Fibroblast of skin of right biceps (primary cell): ENCODE measurements around the gene ADGRG6.

Experiments
- DNase-seq: peaks from one replicate; pipeline ENCODE4 v3.0.0-alpha.2; 2013

The ADGRG6 gene

DNA sequence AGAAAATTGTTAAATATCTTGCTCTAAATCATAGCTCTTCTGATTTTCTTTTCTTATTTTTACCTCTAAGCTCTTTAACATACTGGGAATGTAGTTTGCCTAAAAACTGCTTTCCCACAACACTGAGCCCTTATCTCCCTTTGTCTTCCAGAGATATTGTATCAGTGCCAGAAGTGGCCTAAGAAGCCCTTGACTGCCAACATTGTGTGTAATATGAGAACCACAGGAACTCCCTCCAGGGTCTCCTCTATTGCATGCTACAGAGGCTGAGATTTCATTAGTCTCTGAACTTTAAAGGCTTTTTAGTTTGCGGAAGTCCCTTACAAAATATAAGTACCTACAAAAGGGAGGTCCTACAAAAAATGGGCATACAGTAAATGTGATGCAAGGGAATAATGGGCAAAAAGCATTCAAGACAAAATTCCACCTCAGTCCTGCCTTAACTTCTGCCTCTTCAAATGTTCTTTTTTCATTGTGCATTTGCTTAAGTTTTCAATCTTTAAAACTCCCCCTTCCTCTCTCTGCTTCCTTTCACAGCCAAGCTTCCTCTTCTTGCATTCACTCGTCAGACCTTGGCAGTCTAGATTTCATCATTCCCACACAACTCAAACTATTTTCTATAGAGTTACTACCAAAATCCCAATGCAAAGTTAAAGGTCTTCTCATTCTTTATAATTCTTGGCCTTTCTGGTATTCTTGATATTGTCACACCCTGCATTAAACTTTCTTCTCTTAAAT is 76.5 kb downstream of the ADGRG6 start:
- DNase-seq = peak; percentile 93

DNA sequence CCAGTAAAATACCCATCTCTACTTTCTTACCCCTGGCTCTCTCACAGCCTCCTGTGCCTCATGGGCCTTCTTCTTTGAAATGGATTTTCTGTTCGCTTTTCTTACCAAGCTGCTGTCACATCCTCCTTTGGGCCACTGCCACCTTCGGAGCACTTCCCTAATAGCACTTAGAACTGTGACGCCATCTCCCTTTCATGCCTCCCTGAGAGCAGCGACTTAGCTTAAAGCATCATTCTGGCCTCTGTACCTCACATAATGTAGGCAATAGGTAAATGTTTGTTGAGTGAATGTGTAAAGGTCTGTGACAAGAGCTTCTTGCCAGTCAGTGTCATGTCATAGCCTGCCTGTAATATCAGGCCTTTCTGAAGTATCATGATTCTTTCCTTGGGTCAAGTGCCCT is 78.8 kb downstream of the ADGRG6 start:
- DNase-seq = no peak

DNA sequence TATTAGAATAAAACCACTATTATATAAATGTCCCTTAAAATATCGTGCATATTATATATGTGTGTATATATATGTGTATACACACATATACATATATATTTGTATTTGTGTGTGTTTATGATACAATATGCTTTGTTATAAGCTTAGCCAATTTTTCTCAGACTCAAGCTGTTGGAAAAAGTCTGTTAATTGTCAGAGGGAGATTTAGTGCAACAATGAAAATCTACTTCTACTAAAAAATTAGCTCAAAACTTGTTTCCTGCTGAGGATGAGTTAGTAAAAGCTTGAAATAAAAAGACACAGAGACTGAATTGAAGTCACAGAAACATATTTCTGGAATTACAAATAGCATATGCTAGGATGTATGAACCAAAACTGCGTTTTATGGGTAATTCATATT is 79.4 kb downstream of the ADGRG6 start:
- no peak for DNase-seq

DNA sequence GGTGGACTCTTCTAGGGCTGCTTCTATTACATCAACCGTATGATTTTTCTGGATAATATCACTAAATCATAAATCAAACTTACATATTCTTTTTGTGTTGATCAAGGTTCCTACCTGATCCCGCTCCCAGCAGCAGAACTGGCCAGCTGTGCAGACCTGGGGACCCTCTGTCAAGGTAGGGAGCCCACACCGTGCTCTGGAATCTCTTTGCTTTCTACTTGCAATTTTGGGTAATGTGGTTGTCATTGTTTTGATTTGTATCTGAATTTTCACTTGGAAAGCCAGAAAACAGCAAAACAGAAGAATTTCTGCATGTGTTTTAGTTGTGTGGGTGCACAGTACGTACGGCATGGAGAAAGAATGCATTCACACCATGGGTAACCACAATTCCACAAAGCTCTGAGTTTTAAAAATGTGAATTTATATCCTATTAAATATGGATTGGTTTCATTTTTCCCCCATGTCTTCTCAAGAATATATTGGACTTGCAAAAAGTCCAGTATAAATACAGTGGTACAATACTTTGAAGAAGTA is 80.1 kb downstream of the ADGRG6 start:
- DNase-seq = peak; percentile 59

GRCh38 chr6:142384519-142385254 is 82.9 kb downstream of the ADGRG6 start:
- DNase-seq = peak; percentile 91

GRCh38 chr6:142385352-142385751 is 83.5 kb downstream of the ADGRG6 start:
- DNase-seq = no peak

GRCh38 chr6:142386657-142387056 is 84.8 kb downstream of the ADGRG6 start:
- no peak for DNase-seq

- DNase-seq = peak; percentile 64
Measured at GRCh38 chr6:142387997-142388815, 86.4 kb downstream of the ADGRG6 start.

DNA sequence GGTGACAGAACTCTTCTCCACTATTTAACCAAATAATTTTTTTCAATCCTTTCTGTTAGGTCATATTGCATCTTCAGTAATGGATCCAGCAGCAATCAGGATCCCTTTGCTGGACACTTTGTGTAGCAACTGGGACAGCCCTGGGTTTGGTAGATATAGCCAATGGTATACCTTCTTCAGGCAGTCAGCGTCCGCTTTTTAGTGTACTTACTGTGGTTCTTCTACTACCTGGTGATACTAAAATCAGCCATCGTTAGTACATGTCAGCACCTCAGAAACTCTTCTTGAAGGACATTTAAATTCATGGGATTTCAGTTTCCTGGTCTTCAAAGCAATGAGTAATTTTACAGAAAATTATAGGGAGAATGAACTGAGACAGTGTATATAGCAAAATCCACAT is 93.5 kb downstream of the ADGRG6 start:
- no peak for DNase-seq

DNA sequence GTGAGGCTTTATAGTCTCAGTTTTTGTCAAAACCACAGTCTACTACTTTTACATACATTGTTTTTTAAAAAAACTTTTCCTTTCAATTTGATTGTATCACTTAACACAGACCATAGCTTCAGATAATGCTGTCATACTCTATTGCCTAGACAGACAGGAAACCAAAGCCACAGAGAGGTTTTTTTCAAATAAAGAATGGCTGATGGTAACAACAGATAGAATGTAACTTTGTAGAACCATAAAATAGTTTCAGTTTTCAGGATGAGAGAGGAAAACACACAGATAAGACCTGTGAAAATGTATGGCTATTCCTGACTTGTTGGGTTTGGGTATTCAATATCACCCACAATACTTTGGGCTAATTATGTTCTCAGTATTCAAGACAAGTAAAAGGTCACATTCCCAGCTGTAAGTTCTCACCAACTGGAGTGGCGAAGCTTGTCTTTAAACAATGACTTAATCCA is 94.0 kb downstream of the ADGRG6 start:
- peak; percentile 55 for DNase-seq

- no peak for DNase-seq
Measured at GRCh38 chr6:142398353-142398752, 96.5 kb downstream of the ADGRG6 start.

DNA sequence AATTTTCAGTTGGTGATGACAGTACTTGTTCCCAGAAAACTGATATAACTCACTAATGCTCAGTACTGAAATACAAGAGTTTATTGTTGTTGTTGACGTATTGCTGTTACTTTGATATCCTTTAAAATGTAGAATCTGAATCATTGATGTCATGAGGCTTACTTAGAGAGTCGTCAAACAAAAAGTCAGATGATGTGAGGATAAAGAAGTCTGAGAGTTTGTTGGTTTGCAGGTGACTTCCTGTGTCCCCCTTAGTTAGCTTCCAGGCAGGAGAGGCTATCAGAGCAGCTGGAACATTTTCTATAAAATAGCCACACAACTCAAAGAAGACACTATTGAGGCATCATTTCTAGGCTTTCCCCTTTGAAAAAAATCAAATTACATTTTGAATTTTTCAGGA is 97.9 kb downstream of the ADGRG6 start:
- DNase-seq = no peak

GRCh38 chr6:142400495-142400894 is 98.7 kb downstream of the ADGRG6 start:
- peak; percentile 46 for DNase-seq

GRCh38 chr6:142401838-142402237 is 100.0 kb downstream of the ADGRG6 start:
- DNase-seq = no peak

DNA sequence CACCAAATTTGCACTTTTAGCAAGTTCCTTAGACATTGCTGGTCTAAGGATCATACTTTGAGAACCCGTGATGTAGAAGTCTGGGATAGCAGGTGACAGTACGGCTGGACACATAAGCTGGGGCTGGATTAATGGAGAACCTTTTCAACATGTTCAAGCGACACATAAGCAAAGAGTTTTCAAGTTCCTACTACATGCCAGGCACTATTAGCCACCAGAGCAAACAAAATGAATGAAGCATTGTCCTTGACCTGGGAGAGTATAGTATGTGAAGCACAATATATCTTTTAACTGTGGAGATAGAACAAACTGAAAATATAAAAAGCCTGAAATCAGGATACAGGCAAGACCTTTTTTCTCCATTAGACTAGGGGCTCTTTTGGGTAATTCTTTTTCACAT is 102.9 kb downstream of the ADGRG6 start:
- DNase-seq = no peak

DNA sequence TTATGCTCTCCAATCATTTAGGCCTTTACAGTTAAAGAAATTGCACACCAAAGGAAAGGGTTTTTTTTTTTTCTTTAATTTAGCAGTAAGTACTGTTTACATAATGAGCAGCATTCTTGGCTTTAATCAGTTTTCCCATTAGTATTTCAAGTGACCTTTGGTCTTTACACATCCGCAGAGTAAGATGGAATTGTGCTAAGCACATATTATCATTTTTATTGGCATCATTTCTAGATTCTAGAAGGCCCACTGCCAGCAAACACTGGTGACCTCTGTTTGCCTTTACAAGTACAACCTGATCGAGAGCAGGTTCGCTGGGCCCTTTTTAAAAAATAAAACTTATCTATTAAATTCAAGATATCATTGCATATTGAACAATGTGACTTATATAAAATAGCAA is 104.3 kb downstream of the ADGRG6 start:
- no peak for DNase-seq

DNA sequence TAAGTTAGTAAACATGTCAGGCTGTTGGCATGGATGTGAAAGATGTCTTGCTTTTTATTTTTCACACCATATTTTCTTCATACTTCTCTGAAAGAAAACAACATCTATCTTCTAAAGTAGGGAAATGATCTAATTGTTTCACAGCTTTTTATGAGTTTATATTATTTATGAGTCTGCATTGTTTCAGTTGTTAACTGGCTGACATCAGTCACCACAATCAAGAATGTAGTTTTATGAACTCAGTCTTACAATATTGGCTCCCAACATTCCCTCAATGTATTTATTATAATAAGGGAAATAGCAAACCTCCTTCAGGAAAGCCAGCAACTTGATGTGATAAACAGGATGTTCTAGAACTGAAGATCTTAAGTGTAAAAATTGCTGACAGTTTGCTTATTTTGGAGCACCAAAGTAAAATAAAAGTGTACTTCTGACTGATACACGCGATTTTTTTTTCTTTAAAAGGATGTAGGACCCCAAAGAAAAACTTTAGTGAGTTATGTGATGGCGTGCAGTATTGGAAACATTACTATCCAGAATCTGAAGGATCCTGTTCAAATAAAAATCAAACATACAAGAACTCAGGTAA is 106.0 kb downstream of the ADGRG6 start:
- DNase-seq = no peak

DNA sequence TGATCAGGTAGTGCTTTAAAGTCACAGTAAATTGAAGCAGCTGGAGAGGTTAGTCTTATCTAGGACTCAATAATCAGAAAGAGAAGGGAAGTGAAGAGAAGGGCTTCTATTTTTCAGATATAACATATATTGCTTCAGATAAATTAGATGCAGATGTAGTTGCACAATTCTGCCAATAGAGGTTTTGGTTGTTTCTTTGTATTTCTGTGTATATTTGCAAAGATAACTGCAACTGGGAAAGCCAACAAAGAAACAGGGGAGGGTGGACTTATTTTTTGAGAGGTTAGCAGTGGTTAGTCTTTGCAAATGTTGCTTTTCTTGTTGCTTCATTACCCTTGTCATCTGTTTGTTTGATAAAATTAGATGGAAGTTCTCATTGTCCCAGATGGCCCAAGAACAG is 106.6 kb downstream of the ADGRG6 start:
- no peak for DNase-seq

DNA sequence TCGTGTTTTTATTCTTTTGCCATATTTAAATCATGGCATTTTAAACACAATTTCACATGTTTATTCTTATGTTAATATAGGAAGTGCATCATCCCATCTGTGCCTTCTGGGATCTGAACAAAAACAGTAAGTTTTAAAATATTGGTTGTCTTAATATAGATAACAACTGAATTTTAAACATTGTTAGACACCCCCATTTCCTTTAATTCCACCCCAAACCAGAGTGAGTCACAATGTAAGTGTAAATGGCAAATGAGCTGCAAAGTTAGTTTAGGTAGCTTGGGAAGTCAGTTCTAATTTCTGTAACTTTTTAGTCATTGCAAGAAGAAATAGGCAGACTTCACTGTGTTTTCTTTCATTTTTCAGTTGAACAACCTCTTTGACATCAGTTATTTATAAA is 108.0 kb downstream of the ADGRG6 start:
- DNase-seq = no peak

DNA sequence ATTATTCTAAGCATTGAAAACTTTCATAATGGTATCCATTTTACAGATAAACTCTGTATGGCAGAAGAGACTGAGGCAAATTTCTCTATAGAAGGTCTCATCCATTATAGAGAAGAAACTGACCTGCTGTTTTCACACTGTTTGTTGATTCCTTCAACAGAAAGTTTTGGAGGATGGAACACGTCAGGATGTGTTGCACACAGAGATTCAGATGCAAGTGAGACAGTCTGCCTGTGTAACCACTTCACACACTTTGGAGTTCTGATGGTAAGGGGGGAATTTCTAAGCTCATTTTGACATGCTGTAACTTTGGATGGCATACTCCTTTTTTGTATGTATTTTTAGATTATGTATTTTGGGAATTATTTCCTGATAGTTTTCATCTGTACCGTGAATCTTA is 109.3 kb downstream of the ADGRG6 start:
- DNase-seq = no peak

DNA sequence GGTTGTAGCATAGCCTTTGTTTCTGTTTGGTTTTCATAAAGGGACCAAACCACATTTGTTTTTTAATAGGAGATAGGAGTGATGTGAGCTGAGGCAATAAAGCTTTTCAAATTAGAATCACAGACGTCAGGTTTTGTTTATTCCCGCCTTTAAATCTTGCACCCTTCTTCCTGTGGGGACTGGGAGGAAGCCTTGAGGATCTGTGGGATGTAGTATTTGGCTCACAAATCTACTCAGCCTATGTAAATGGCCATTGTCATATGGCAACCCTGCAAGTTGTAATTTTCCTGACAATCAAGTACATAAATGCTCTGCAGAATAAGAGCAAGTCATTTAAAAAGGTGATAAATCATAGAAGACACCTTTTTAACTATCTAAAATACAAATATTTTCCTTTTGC is 110.4 kb downstream of the ADGRG6 start:
- DNase-seq = no peak

- DNase-seq = peak; percentile 55
Measured at GRCh38 chr6:142412658-142413057, 110.9 kb downstream of the ADGRG6 start.

- peak; percentile 82 for DNase-seq
Measured at GRCh38 chr6:142413111-142413510, 111.3 kb downstream of the ADGRG6 start.
